Aorta (tissue), 5 donors: ENCODE results near the gene KMT5B. TPM values are rescaled to one million over a fixed set of nuclear protein-coding genes. Genes with fewer than 3 reads are reported as not detected.

ENCODE experiments used
- ATAC-seq: fragments of 200-7000 bp; cut with Tn5 transposase; one replicate; pipeline ENCODE4 v1.9.1; 2022; ENCODE audit warnings: moderate library complexity; ENCODE audit not compliant: low FRiP score
- DNase-seq, 2 donors: peaks; one replicate each; pipeline ENCODE4 v3.0.0-alpha.2; 2020
- H3K27ac ChIP-seq, 2 donors: one replicate each; pipeline ENCODE4 v1.5.1; 2013; ENCODE audit warnings: low read length in 2 of 2, mild to moderate bottlenecking in 2 of 2, moderate library complexity in 2 of 2, control low read depth in 1 of 2, inconsistent platforms in 1 of 2, low read depth in 1 of 2
- H3K27me3 ChIP-seq, 2 donors: one replicate each; pipeline ENCODE4 v1.6.1; 2013; ENCODE audit warnings: control low read depth in 1 of 2, low read length in 1 of 2, mild to moderate bottlenecking in 1 of 2, moderate library complexity in 1 of 2; ENCODE audit not compliant: insufficient read depth in 2 of 2, control insufficient read depth in 1 of 2
- H3K36me3 ChIP-seq, 2 donors: one replicate each; pipeline ENCODE4 v1.6.1; 2013; ENCODE audit warnings: control low read depth in 1 of 2, low read length in 1 of 2, mild to moderate bottlenecking in 1 of 2; ENCODE audit not compliant: insufficient read depth in 2 of 2, control insufficient read depth in 1 of 2
- H3K4me1 ChIP-seq, 2 donors: one replicate each; pipeline ENCODE4 v1.6.1; 2013; ENCODE audit warnings: low read length in 2 of 2, control low read depth in 1 of 2, mild to moderate bottlenecking in 1 of 2, moderate library complexity in 1 of 2; ENCODE audit not compliant: insufficient read depth in 2 of 2, control insufficient read depth in 1 of 2
- H3K4me3 ChIP-seq, 2 donors: one replicate each; pipeline ENCODE4 v1.5.1; 2013; ENCODE audit warnings: low read length in 2 of 2, control low read depth in 1 of 2, mild to moderate bottlenecking in 1 of 2
- H3K9me3 ChIP-seq: one replicate; pipeline ENCODE4 v1.6.1; 2013; ENCODE audit warnings: mild to moderate bottlenecking, low read length; ENCODE audit not compliant: control insufficient read depth
- WGBS, 2 donors: extraction: QIAGEN DNeasy Blood & Tissue Kit; methylation state at CpG; one replicate each; pipeline ENCODE4 v1.1.7; 2013; 5-methylcytosine and 5-hydroxymethylcytosine counted together
- intact Hi-C, 2 donors: fragments of 100-400 bp; cut with DNase I; formaldehyde crosslinking; loops; one replicate each; pipeline versions ENCODE4 v1.14.2 to v1.15.0; 2022
- polyA plus RNA-seq, 2 donors: library from polyadenylated mRNA; stranded (reverse); fragments of 200-250 nt; gene quantifications; one replicate each; pipeline ENCODE4 v1.2.3, GENCODE V29; 2013
- total RNA-seq, 2 donors: library from RNA; stranded (reverse); fragmentation: NEBNext Ultra II Directional; extraction: Animal tissue kit (Norgen Biotek cat#: 25700); gene quantifications; one replicate each; pipeline ENCODE4 v1.2.1, GENCODE V29; 2021
- donor health status: healthy with polysubstance abuse.
- donor health status: Bipolar disorder and iron deficiency.
- donor health status: DM: no; HTN: no; CAD: no.
- donor health status: DM: no; HTN: no; CAD: no.
- donor health status: DM: yes; HTN: yes; CAD: no.

KMT5B gene
- total and polyA plus RNA-seq, 4 donors = 24.4 to 49.6 (median 33.9) TPM

DNA sequence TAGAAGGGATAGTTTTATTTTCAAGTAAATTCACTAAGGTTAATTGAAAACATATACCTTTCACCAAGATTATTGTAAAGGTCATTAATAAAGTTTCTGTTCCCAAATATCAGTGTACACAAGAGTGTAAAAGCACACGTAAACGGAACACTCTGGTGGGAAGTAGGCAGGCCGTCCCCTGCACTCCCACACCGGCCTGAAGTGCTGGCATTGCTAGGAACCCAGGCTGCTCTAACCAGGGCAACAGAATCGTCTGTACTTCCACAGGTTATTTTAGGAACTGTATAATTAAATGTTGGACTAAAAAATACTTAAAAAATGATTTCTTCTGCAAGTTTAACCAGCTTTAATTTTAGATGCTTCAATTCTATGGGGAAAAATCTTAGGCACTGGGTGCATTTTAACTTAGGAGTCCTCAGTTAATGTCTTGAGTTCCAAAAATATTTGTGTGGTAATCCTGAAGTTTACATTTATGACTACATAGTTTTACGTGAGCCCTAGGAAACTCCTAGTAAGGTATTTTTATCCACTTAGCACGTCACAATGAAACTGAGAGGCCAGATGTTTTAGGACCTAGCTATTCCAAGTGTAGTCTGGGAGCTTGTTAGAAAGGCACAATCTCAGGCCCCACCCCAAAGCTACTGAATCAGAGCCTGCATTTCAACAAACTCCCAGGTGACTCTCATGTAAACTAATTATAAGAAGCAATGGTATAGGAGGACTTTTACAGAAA, 31.2 kb downstream of the KMT5B start:
- Histone ChIP-seq H3K9me3 (no peaks in the 10 kb centered on the region), H3K27ac (no peak overlapping the region), H3K4me3 (no peak overlapping the region), H3K27me3 (no peaks in the 10 kb centered on the region), H3K4me1 (no peaks in the 10 kb centered on the region), H3K36me3 (peaks cover 2 to 3% of the 10 kb centered on the region in 2 donors)
- ATAC-seq (no peak), DNase-seq (no peak)
- intact Hi-C loops = no loop called here
- WGBS, 2 donors = 29 to 37% methylated on average over 7 of the region's 7 CpGs

DNA sequence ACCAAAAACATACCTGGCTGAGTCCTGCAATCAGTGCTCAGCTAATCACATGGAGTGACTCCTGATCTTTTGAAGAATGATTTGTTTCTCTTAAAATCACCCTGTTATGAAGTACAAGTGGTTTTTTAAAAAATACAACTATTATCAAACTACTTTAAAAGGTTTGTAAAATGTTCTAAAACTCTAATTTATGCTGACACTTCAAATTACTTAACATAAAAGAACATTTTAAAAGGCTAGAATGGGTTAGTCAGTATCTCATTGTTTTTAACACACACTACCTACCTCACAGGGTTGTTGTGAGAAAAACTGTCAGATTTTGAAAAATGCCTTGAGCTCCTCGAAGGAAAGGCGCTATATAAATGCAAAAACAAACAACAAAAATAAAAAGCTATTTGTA, 33.2 kb downstream of the KMT5B start:
- Histone ChIP-seq H3K27ac (no peak overlapping the region), H3K4me1 (no peaks in the 10 kb centered on the region), H3K9me3 (no peaks in the 10 kb centered on the region), H3K36me3 (peaks cover 2 to 3% of the 10 kb centered on the region in 2 donors), H3K27me3 (no peaks in the 10 kb centered on the region), H3K4me3 (no peak overlapping the region)
- ATAC-seq (no peak), DNase-seq (no peak)
- intact Hi-C loops = no loop called here
- 82 to 88% methylated on average over 2 of the region's 2 CpGs for WGBS, 2 donors

DNA sequence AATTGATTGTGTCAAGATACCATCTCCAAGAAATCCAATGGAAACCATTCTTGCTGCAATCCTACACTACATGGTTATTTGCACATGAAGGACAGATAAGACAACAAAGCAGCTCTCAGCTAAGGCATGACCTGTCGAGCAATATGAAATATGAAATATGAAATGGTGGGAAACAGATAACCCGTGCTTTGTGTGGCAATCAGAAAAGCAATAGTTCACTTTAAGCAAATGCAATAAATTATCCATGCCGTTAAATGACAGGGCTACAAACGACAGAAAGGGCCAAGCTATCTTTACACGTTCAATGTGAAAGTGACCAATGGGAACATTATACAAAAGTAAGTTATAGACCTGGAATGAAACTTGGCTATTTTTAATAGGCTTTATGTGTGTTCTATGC, 35.2 kb downstream of the KMT5B start:
- intact Hi-C loops = no loop called here
- WGBS, 2 donors = 46 to 57% methylated on average over 5 of the region's 5 CpGs
- DNase-seq (no peak), ATAC-seq (no peak)
- Histone ChIP-seq H3K4me3 (no peak overlapping the region), H3K36me3 (peaks cover 3 to 5% of the 10 kb centered on the region in 2 donors), H3K27ac (no peak overlapping the region), H3K27me3 (no peaks in the 10 kb centered on the region), H3K4me1 (no peaks in the 10 kb centered on the region), H3K9me3 (no peaks in the 10 kb centered on the region)

GRCh38 chr11:68173926-68174325, 39.2 kb downstream of the KMT5B start:
- no peak overlapping the region for H3K27ac ChIP-seq
- intact Hi-C loops = no loop called here
- 47 to 62% methylated on average over 4 of the region's 4 CpGs for WGBS, 2 donors
- peaks cover 12 to 16% of the 10 kb centered on the region in 2 donors for H3K36me3 ChIP-seq
- no peaks in the 10 kb centered on the region for H3K9me3 ChIP-seq
- no peak overlapping the region for H3K4me3 ChIP-seq
- no peaks in the 10 kb centered on the region for H3K4me1 ChIP-seq
- no peaks in the 10 kb centered on the region for H3K27me3 ChIP-seq
- no peak for ATAC-seq
- no peak for DNase-seq

GRCh38 chr11:68169442-68169841, 43.7 kb downstream of the KMT5B start:
- Histone ChIP-seq H3K4me3 (no peak overlapping the region), H3K36me3 (peaks cover 16 to 20% of the 10 kb centered on the region in 2 donors), H3K27me3 (no peaks in the 10 kb centered on the region), H3K27ac (no peak overlapping the region), H3K9me3 (no peaks in the 10 kb centered on the region), H3K4me1 (no peaks in the 10 kb centered on the region)
- intact Hi-C loops = no loop called here
- ATAC-seq = no peak
- DNase-seq = no peak

DNA sequence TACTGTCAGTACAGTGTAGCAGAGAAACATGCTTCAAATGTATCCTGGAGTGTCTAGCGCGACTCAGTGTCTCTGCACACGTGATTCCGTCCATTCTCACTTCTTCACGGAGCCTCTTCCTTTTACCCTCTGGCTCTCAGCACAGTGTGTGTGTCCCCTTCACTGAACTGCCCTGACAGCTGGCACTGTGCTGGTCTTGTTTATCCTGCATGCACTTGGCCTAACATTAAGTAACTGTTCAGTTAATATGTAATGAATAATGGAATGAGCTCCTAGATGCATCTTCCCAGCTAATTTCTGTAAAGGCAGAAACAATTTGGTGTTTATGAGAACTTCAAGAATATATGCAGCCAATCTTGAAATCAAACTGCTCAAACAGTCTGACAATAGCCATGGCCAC, 44.4 kb downstream of the KMT5B start:
- peaks cover 18 to 23% of the 10 kb centered on the region in 2 donors for H3K36me3 ChIP-seq
- H3K4me1 ChIP-seq = no peaks in the 10 kb centered on the region
- H3K27me3 ChIP-seq = no peaks in the 10 kb centered on the region
- WGBS, 2 donors = 97% methylated on average over 5 of the region's 5 CpGs
- intact Hi-C loops = no loop called here
- H3K27ac ChIP-seq = no peak overlapping the region
- H3K9me3 ChIP-seq = no peaks in the 10 kb centered on the region
- ATAC-seq (no peak), DNase-seq (no peak)
- no peak overlapping the region for H3K4me3 ChIP-seq

- H3K27ac ChIP-seq = no peak overlapping the region
- peaks cover 18 to 19% of the 10 kb centered on the region in 2 donors for H3K36me3 ChIP-seq
- no peaks in the 10 kb centered on the region for H3K9me3 ChIP-seq
- no peak overlapping the region for H3K4me3 ChIP-seq
- intact Hi-C loops = no loop called here
- no peak for DNase-seq
- 88 to 89% methylated on average over 6 of the region's 6 CpGs for WGBS, 2 donors
- ATAC-seq = no peak
- H3K4me1 ChIP-seq = no peaks in the 10 kb centered on the region
- H3K27me3 ChIP-seq = no peaks in the 10 kb centered on the region
Observed at GRCh38 chr11:68167474-68167873, 45.6 kb downstream of the KMT5B start.

GRCh38 chr11:68166969-68167368, 46.1 kb downstream of the KMT5B start:
- DNase-seq (no peak), ATAC-seq (no peak)
- no peaks in the 10 kb centered on the region for H3K9me3 ChIP-seq
- peaks cover 18 to 19% of the 10 kb centered on the region in 2 donors for H3K36me3 ChIP-seq
- no peak overlapping the region for H3K27ac ChIP-seq
- WGBS, 2 donors = 62 to 71% methylated on average over 4 of the region's 4 CpGs
- H3K4me1 ChIP-seq = no peaks in the 10 kb centered on the region
- intact Hi-C loops = no loop called here
- H3K27me3 ChIP-seq = no peaks in the 10 kb centered on the region
- no peak overlapping the region for H3K4me3 ChIP-seq

- 88 to 92% methylated on average over 4 of the region's 4 CpGs for WGBS, 2 donors
- intact Hi-C loops = no loop called here
- peaks cover 15 to 16% of the 10 kb centered on the region in 2 donors for H3K36me3 ChIP-seq
- no peaks in the 10 kb centered on the region for H3K4me1 ChIP-seq
- DNase-seq (no peak), ATAC-seq (no peak)
- no peak overlapping the region for H3K27ac ChIP-seq
- H3K9me3 ChIP-seq = no peaks in the 10 kb centered on the region
- no peak overlapping the region for H3K4me3 ChIP-seq
- H3K27me3 ChIP-seq = no peaks in the 10 kb centered on the region
Observed at GRCh38 chr11:68165601-68166000, 47.5 kb downstream of the KMT5B start.
